Ovary (tissue), 3 donors: Measurements from ENCODE around the gene CRTC3.

Experiments used
- EP300 ChIP-seq: sonication (generic); formaldehyde crosslinking; IDR thresholded peaks from one replicate; pipeline ENCODE4 v1.6.1; 2017; ENCODE audit warnings: antibody characterized with exemption
- POLR2A ChIP-seq: fragments of 450-650 bp; IDR thresholded peaks from one replicate; pipeline ENCODE4 v1.6.1; 2017; ENCODE audit warnings: antibody characterized with exemption, mild to moderate bottlenecking, moderate library complexity
- TF ChIP-seq, protein P1 (sequence below), 3 donors: fragments of 450-650 bp in 2 of 3; fragments of 200-600 bp in 1 of 3; IDR thresholded peaks; one replicate each; pipeline versions ENCODE4 v1.5.1 to v1.8.0; 2016 to 2022; ENCODE audit warnings: antibody characterized with exemption in 3 of 3, mild to moderate bottlenecking in 1 of 3
- donor health status: DM: no; HTN: no; CAD: no.

DNA sequence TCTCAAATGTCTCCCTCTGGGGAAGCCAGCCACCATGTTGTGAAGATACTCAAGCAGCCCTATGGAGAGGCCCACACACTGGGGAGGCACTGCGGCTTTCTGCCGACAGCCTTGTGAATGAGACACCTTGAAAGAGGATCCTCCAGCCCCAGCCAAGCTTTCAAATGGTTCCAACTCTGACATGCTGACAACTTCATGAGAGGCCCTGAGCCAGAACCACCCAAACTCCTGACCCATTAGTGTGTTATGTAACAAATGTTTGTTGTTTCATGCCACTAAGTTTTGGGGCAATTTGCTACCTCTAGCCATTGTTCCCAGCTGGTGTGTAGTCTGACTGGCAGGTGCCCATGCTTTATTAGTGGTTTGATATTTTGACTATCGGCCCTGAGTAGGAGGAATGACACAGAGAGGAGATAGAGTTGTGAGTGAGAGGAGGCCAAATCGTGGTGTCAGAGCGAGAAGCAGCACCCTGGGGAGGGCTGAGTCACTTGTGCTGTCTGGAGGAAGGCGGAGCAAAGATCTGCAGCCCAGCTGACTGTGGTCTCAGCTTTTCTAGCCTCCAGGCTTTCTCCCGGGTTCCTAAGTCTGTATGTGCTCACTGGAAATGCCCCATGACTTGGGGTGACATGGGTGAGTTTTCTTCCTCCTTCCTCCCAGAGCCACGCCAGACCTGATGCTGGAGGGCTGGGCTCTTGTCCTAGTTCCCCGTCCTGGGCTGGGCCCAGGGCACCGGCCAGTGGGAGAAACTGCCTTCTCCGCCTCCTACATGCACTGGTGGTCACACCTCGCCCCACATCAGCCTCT is 130.7 kb downstream of the CRTC3 start:
- TF ChIP-seq, protein P1, sequence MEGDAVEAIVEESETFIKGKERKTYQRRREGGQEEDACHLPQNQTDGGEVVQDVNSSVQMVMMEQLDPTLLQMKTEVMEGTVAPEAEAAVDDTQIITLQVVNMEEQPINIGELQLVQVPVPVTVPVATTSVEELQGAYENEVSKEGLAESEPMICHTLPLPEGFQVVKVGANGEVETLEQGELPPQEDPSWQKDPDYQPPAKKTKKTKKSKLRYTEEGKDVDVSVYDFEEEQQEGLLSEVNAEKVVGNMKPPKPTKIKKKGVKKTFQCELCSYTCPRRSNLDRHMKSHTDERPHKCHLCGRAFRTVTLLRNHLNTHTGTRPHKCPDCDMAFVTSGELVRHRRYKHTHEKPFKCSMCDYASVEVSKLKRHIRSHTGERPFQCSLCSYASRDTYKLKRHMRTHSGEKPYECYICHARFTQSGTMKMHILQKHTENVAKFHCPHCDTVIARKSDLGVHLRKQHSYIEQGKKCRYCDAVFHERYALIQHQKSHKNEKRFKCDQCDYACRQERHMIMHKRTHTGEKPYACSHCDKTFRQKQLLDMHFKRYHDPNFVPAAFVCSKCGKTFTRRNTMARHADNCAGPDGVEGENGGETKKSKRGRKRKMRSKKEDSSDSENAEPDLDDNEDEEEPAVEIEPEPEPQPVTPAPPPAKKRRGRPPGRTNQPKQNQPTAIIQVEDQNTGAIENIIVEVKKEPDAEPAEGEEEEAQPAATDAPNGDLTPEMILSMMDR (IDR thresholded peaks at IDR 0.05): no peak
- no peak for TF ChIP-seq POLR2A
- TF ChIP-seq EP300: no peak
